Upper lobe of right lung (tissue), 1 donor: ENCODE measurements around the gene TRMT2A. TPM values are rescaled to one million over a fixed set of nuclear protein-coding genes. Genes with fewer than 3 reads are reported as not detected.

Experiments used
- ATAC-seq: fragments of 200-7000 bp; cut with Tn5 transposase; one replicate; pipeline ENCODE4 v1.9.1; 2020; ENCODE audit warnings: mild to moderate bottlenecking, moderate library complexity
- DNase-seq: peaks from one replicate; pipeline ENCODE4 v3.0.0-alpha.2; 2020
- H3K27ac ChIP-seq: fragments of 200-600 bp; one replicate; pipeline ENCODE4 v1.8.0; 2022
- H3K27me3 ChIP-seq: fragments of 200-600 bp; one replicate; pipeline ENCODE4 v1.8.0; 2022; ENCODE audit warnings: mild to moderate bottlenecking
- H3K36me3 ChIP-seq: fragments of 200-600 bp; one replicate; pipeline ENCODE4 v1.8.0; 2022
- H3K4me1 ChIP-seq: fragments of 200-600 bp; one replicate; pipeline ENCODE4 v1.8.0; 2022
- H3K4me3 ChIP-seq: fragments of 200-600 bp; one replicate; pipeline ENCODE4 v1.8.0; 2022; ENCODE audit warnings: mild to moderate bottlenecking
- H3K9me3 ChIP-seq: fragments of 200-600 bp; one replicate; pipeline ENCODE4 v1.8.0; 2022
- CTCF ChIP-seq: fragments of 200-600 bp; IDR thresholded peaks from one replicate; pipeline ENCODE4 v1.8.0; 2022; ENCODE audit warnings: antibody characterized with exemption
- intact Hi-C: fragments of 100-400 bp; cut with DNase I; formaldehyde crosslinking; loops from one replicate; pipeline ENCODE4 v1.11.0; 2022
- total RNA-seq: library from RNA; stranded (reverse); fragmentation: NEBNext Ultra II Directional; extraction: Animal tissue kit (Norgen Biotek cat#: 25700); gene quantifications from one replicate; pipeline ENCODE4 v1.2.1, GENCODE V29; 2021
- donor health status: DM: no; HTN: yes; CAD: no; lungs with severe emphysema.

TRMT2A gene
- total RNA-seq, 1 donor from 2014 or later, result 53.8 TPM

DNA sequence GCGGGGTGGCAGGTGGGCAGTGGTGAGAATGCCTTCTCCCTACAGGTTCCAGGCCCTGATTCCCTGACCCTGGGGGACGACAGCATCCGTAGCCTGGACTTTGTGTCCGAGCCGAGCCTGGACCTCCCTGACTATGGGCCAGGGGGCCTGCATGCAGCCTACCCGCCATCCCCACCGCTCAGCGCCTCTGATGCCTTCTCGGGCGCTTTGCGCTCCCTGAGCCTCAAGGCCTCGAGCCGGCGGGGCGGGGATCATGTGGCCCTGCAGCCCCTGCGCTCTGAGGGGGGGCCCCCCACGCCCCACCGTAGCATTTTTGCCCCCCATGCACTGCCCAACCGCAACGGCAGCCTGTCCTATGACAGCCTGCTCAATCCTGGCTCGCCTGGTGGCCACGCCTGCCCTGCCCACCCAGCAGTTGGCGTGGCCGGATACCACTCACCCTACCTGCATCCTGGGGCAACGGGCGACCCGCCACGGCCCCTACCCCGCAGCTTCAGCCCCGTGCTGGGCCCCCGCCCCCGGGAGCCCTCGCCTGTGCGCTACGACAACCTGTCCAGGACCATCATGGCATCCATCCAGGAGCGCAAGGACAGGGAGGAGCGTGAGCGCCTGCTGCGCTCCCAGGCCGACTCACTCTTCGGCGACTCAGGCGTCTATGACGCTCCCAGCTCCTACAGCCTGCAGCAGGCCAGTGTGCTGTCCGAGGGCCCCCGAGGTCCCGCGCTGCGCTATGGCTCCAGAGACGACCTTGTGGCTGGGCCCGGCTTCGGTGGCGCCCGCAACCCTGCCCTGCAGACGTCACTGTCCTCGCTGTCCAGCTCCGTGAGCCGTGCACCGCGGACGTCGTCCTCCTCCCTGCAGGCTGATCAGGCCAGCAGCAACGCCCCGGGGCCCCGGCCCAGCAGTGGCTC lies 25.9 kb upstream of the TRMT2A start:
- no peak for TF ChIP-seq CTCF
- ATAC-seq (no peak), DNase-seq (no peak)
- Histone ChIP-seq H3K27me3 (no peaks in the 10 kb centered on the region), H3K9me3 (no peaks in the 10 kb centered on the region), H3K4me3 (no peak overlapping the region), H3K36me3 (no peaks in the 10 kb centered on the region), H3K4me1 (peaks cover 5% of the 10 kb centered on the region), H3K27ac (no peak overlapping the region)
- intact Hi-C loops, result no loop called here

DNA sequence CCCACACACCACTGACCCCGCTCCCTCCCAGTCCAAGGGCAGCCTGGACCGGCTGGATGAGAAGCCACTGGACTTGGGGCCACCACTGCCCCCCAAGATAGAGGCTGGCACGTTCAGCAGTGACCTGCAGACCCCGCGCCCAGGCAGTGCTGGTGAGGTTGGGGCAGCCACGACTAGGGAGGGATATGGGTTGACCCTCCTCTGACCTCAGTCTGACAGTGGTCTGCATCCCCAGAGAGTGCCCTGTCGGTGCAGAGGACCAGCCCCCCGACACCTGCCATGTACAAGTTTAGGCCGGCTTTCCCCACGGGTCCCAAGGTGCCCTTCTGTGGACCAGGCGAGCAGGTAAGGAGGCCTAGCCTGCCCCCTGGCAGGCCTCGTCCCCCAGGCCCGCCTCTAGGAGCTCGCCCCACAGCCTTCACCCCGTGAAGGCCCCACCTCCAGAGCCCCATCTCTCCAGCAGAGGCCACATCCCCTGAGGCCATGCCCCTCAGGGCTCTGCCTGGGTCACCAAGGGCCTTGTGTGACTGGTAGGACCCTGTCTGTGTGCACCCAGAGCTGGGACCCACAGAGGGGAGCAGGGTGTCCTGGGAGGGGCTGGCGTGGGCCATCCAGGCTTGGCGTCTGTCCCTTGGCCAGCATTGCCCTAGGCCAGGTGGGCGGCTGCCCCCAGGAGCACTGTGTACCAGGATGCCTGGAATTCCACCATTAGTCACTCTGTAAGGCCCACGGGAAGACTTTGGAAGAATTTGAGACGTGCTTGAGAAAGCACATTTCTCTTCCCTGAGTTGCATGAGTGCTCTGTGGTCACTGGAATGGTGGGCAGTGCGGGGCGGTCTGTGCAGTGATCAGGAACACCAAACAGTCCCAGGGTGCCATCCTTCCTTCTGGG lies 24.4 kb upstream of the TRMT2A start:
- no peak for ATAC-seq
- Histone ChIP-seq H3K4me3 (no peak overlapping the region), H3K27me3 (no peaks in the 10 kb centered on the region), H3K27ac (no peak overlapping the region), H3K4me1 (peaks cover 18% of the 10 kb centered on the region), H3K36me3 (no peaks in the 10 kb centered on the region), H3K9me3 (no peaks in the 10 kb centered on the region)
- intact Hi-C loops, result no loop called here
- no peak for DNase-seq
- no peak for TF ChIP-seq CTCF

DNA sequence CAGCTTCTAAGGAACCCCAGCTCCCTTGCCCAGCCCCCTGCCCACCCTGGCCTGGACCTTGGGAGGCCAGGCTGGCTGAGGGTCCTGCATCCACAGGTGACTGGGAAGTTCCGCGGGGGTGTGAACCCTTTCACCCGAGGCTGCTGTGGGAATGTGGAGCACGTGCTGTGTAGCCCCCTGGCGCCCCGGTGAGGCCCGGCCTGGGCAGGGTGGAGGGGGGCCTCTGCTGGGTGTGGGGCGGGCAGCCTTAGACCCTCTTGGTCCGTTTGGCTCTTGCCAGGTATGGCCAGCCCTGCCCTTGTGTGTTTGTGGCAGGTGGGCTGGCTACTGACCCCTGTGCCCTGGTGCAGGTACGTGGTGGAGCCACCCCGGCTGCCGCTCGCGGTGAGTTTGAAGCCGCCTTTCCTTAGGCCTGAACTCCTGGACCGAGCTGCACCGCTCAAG lies 23.5 kb upstream of the TRMT2A start:
- H3K9me3 ChIP-seq, result no peaks in the 10 kb centered on the region
- TF ChIP-seq CTCF, result no peak
- DNase-seq (no peak), ATAC-seq (no peak)
- H3K36me3 ChIP-seq, result no peaks in the 10 kb centered on the region
- H3K4me1 ChIP-seq, result peaks cover 25% of the 10 kb centered on the region
- H3K27ac ChIP-seq, result no peak overlapping the region
- no peak overlapping the region for H3K4me3 ChIP-seq
- no peaks in the 10 kb centered on the region for H3K27me3 ChIP-seq
- intact Hi-C loops, result no loop called here

GRCh38 chr22:20140107-20140445 lies 23.1 kb upstream of the TRMT2A start:
- no peaks in the 10 kb centered on the region for H3K36me3 ChIP-seq
- H3K27me3 ChIP-seq, result no peaks in the 10 kb centered on the region
- H3K9me3 ChIP-seq, result no peaks in the 10 kb centered on the region
- peaks cover 30% of the 10 kb centered on the region for H3K4me1 ChIP-seq
- no peak overlapping the region for H3K4me3 ChIP-seq
- no peak overlapping the region for H3K27ac ChIP-seq
- intact Hi-C loops, result no loop called here
- TF ChIP-seq CTCF, result no peak
- ATAC-seq (no peak), DNase-seq (no peak)

DNA sequence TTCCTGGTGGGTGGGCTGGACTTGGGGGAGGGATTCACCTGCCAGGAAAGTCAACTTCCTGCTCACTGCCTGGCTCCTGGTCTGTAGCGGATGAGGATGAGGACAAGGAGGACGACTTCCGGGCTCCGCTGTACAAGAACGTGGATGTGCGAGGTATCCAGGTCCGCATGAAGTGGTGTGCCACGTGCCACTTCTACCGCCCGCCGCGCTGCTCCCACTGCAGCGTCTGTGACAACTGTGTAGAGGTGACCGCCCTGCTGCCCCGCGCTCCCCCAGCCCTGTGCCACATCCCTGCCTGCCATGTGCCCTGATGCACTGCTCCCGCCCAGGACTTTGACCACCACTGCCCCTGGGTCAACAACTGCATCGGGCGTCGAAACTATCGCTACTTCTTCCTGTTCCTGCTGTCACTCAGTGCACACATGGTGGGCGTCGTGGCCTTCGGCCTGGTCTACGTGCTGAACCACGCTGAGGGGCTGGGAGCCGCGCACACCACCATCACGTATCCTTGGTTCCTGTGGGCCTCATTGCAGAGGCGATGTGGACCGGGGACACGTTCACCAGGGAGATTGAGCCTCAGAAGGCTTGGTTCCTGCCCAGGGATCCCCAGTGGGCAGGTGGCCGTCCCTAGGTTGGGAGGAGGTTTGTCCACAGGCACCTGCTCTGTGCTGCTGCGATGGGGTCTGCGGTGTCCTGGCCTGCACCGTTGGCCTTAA lies 22.5 kb upstream of the TRMT2A start:
- Histone ChIP-seq H3K36me3 (no peaks in the 10 kb centered on the region), H3K27me3 (no peaks in the 10 kb centered on the region), H3K4me3 (no peak overlapping the region), H3K4me1 (peaks cover 33% of the 10 kb centered on the region), H3K9me3 (no peaks in the 10 kb centered on the region), H3K27ac (no peak overlapping the region)
- intact Hi-C loops, result no loop called here
- no peak for DNase-seq
- ATAC-seq, result no peak
- no peak for TF ChIP-seq CTCF
